Choroid plexus epithelial cell (primary cell): ENCODE measurements around the gene LRFN3.
"Not testable (repeated sequence)": the region's sequence is repeated elsewhere in the genome, so short reads cannot be mapped to it uniquely, and the experiment has no call there.

Experiments
- DNase-seq: peaks from one replicate; pipeline ENCODE4 v3.0.0-alpha.2; 2010; ENCODE audit warnings: low read depth
- H3K4me3 ChIP-seq: 2 replicates; pipeline ENCODE4 v1.5.1; 2011; ENCODE audit warnings: low read depth, mild to moderate bottlenecking, control low read depth, low read length, moderate library complexity
- CTCF ChIP-seq: conservative IDR thresholded peaks from 2 replicates; pipeline ENCODE4 v1.5.1; 2011; ENCODE audit warnings: low read depth, mild to moderate bottlenecking, control low read depth, inconsistent platforms, low read length, moderate library complexity

LRFN3 gene

GRCh38 chr19:35908010-35908441 is 28.1 kb upstream of the LRFN3 start, which contains the start of gene TYROBP:
TSS of gene TYROBP (minus strand) at chr19:35908295. CDS start at chr19:35908228, 67 bp downstream.
- TF ChIP-seq CTCF: no peak
- no peak within 1 kb of the TSS for H3K4me3 ChIP-seq
- DNase-seq: no peak

- TF ChIP-seq CTCF: no peak
- no peak overlapping the region for H3K4me3 ChIP-seq
Observed at GRCh38 chr19:35908973-35909683, 27.0 kb upstream of the LRFN3 start.

GRCh38 chr19:35909684-35910035 is 26.5 kb upstream of the LRFN3 start:
- H3K4me3 ChIP-seq: no peak overlapping the region
- no peak for TF ChIP-seq CTCF
- no peak for DNase-seq

More at GRCh38 chr19:35908973-35909683, 27.0 kb upstream of the LRFN3 start:
- no peak for DNase-seq

- not testable (repeated sequence) for H3K4me3 ChIP-seq, DNase-seq
Observed at GRCh38 chr19:35910355-35910754, 25.8 kb upstream of the LRFN3 start.

GRCh38 chr19:35911173-35911572 is 25.0 kb upstream of the LRFN3 start:
- TF ChIP-seq CTCF: peak; percentile 9
- no peak overlapping the region for H3K4me3 ChIP-seq
- DNase-seq: no peak

- DNase-seq: no peak
- no peak overlapping the region for H3K4me3 ChIP-seq
- TF ChIP-seq CTCF: no peak
Observed at GRCh38 chr19:35911790-35912189, 24.4 kb upstream of the LRFN3 start.

GRCh38 chr19:35913589-35913988 is 22.6 kb upstream of the LRFN3 start:
- no peak overlapping the region for H3K4me3 ChIP-seq
- no peak for TF ChIP-seq CTCF
- DNase-seq: no peak

GRCh38 chr19:35915443-35915842 is 20.7 kb upstream of the LRFN3 start:
- TF ChIP-seq CTCF: no peak
- H3K4me3 ChIP-seq: no peak overlapping the region
- DNase-seq: no peak
